C4-2B (cell line): Measurements from ENCODE around the gene ADGRV1.

Experiments
- CTCF ChIP-seq: fragments of 450-650 bp; conservative IDR thresholded peaks from 2 replicates; pipeline ENCODE4 v1.5.1; 2017; ENCODE audit warnings: mild to moderate bottlenecking
- ZFX ChIP-seq: fragments of 450-650 bp; IDR thresholded peaks from 2 replicates; pipeline ENCODE4 v1.6.1; 2017

- TF ChIP-seq CTCF (no peak), ZFX (no peak)
Observed at GRCh38 chr5:90565491-90565890, 6.9 kb downstream of the ADGRV1 start.
